ENCODE data around the gene SERPINB5. TPM values are rescaled to one million over a fixed set of nuclear protein-coding genes. Genes with fewer than 3 reads are reported as not detected.

The SERPINB5 gene
- total and polyA plus RNA-seq, 2 donors (not counting 1 experiment from before 2014, with no cell fraction given), result not detected

- Mint-ChIP-seq H3K9me3 (ENCODE audit: insufficient read depth) (no peaks in the 10 kb centered on the region), H3K4me1 (no peaks in the 10 kb centered on the region), H3K27me3 (peaks cover 11% of the 10 kb centered on the region), H3K27ac (no peak overlapping the region), H3K4me3 (no peak overlapping the region)
- no peak overlapping the region for H2AFZ ChIP-seq (ENCODE audit: insufficient read depth, low read depth, low read length, poor library complexity, severe bottlenecking)
- WGBS (ENCODE audit: insufficient coverage), result no CpG with 5 or more reads among the region's 2 CpGs
- no peaks in the 10 kb centered on the region for H3K9me3 ChIP-seq (ENCODE audit: control extremely low read depth in 1 of 3, control insufficient read depth in 2 of 3, insufficient read depth in 1 of 3, low read length in 2 of 3)
- no peaks in the 10 kb centered on the region for H3K36me3 ChIP-seq (replicated peaks in 1 of 2; ENCODE audit: control extremely low read depth in 1 of 2, control insufficient read depth in 1 of 2, extremely low read depth in 1 of 2, insufficient read depth in 2 of 2, low read length in 1 of 2)
- no peak for ATAC-seq (ENCODE audit: low read depth)
- POLR2A ChIA-PET, result no interaction called here
- H3K4me2 ChIP-seq (replicated peaks; ENCODE audit: low read depth, low read length, poor library complexity, severe bottlenecking), result no peak overlapping the region
- H4K20me1 ChIP-seq (ENCODE audit: control insufficient read depth, insufficient read depth, low read length, poor library complexity, severe bottlenecking), result no peaks in the 10 kb centered on the region
- no peak overlapping the region for H3K27ac ChIP-seq (ENCODE audit: low read length in 2 of 2)
- H3K4me3 ChIP-seq (ENCODE audit: control extremely low read depth in 1 of 5, extremely low read depth in 1 of 5, insufficient read depth in 1 of 5, low read depth in 2 of 5, low read length in 4 of 5), result no peak overlapping the region
- CTCF ChIA-PET, result no interaction called here
- no peak for DNase-seq
- intact Hi-C loops (cut with micrococcal nuclease), result no loop called here
- no peaks in the 10 kb centered on the region for H3K4me1 ChIP-seq (ENCODE audit: control insufficient read depth in 2 of 2, insufficient read depth in 2 of 2, low read length in 2 of 2)
- TF ChIP-seq EZH2 (IDR thresholded peaks at IDR 0.05; ENCODE audit: borderline replicate concordance, insufficient read depth, low read depth, low read length, poor library complexity, severe bottlenecking), result no peak
- TF ChIP-seq CTCF (IDR thresholded peaks at IDR 0.05), result no peak
- H3K79me2 ChIP-seq (ENCODE audit: control insufficient read depth, insufficient read depth, low read length), result no peaks in the 10 kb centered on the region
- H3K27me3 ChIP-seq (replicated peaks in 1 of 4; ENCODE audit: control extremely low read depth in 1 of 4, control insufficient read depth in 3 of 4, insufficient read depth in 4 of 4, low read length in 3 of 4), result peaks cover 0 to 5% (median 0%) of the 10 kb centered on the region in 4 experiments
- H3K9ac ChIP-seq (ENCODE audit: low read length), result no peak overlapping the region
Measured at GRCh38 chr18:63552581-63552980, 75.8 kb downstream of the SERPINB5 start.

GRCh38 chr18:63553081-63553480 is 76.3 kb downstream of the SERPINB5 start:
- Mint-ChIP-seq H3K27me3 (peaks cover 8% of the 10 kb centered on the region), H3K9me3 (ENCODE audit: insufficient read depth) (no peaks in the 10 kb centered on the region), H3K4me1 (no peaks in the 10 kb centered on the region), H3K4me3 (no peak overlapping the region), H3K27ac (no peak overlapping the region)
- no peak for TF ChIP-seq EZH2 (IDR thresholded peaks at IDR 0.05; ENCODE audit: borderline replicate concordance, insufficient read depth, low read depth, low read length, poor library complexity, severe bottlenecking)
- no peak for TF ChIP-seq CTCF (IDR thresholded peaks at IDR 0.05)
- H3K79me2 ChIP-seq (ENCODE audit: control insufficient read depth, insufficient read depth, low read length), result no peaks in the 10 kb centered on the region
- H4K20me1 ChIP-seq (ENCODE audit: control insufficient read depth, insufficient read depth, low read length, poor library complexity, severe bottlenecking), result no peaks in the 10 kb centered on the region
- CTCF ChIA-PET, result no interaction called here
- H3K36me3 ChIP-seq (replicated peaks in 1 of 2; ENCODE audit: control extremely low read depth in 1 of 2, control insufficient read depth in 1 of 2, extremely low read depth in 1 of 2, insufficient read depth in 2 of 2, low read length in 1 of 2), result no peaks in the 10 kb centered on the region
- WGBS (ENCODE audit: insufficient coverage), result 8% methylated on average over 1 of the region's 1 CpG
- no peaks in the 10 kb centered on the region for H3K4me1 ChIP-seq (ENCODE audit: control insufficient read depth in 2 of 2, insufficient read depth in 2 of 2, low read length in 2 of 2)
- DNase-seq (no peak), ATAC-seq (ENCODE audit: low read depth) (no peak)
- H3K4me3 ChIP-seq (ENCODE audit: control extremely low read depth in 1 of 5, extremely low read depth in 1 of 5, insufficient read depth in 1 of 5, low read depth in 2 of 5, low read length in 4 of 5), result no peak overlapping the region
- no peak overlapping the region for H2AFZ ChIP-seq (ENCODE audit: insufficient read depth, low read depth, low read length, poor library complexity, severe bottlenecking)
- H3K27me3 ChIP-seq (replicated peaks in 1 of 4; ENCODE audit: control extremely low read depth in 1 of 4, control insufficient read depth in 3 of 4, insufficient read depth in 4 of 4, low read length in 3 of 4), result peaks cover 0 to 5% (median 0%) of the 10 kb centered on the region in 4 experiments
- intact Hi-C loops (cut with micrococcal nuclease), result no loop called here
- H3K9ac ChIP-seq (ENCODE audit: low read length), result no peak overlapping the region
- POLR2A ChIA-PET, result no interaction called here
- H3K27ac ChIP-seq (ENCODE audit: low read length in 2 of 2), result no peak overlapping the region
- H3K9me3 ChIP-seq (ENCODE audit: control extremely low read depth in 1 of 3, control insufficient read depth in 2 of 3, insufficient read depth in 1 of 3, low read length in 2 of 3), result no peaks in the 10 kb centered on the region
- no peak overlapping the region for H3K4me2 ChIP-seq (replicated peaks; ENCODE audit: low read depth, low read length, poor library complexity, severe bottlenecking)

Other genes with a start within 250 kb of the SERPINB5 start
- 141 and 144 TPM in 2 replicates for gene BCL2, start 157.2 kb upstream of the SERPINB5 start, total RNA-seq
- gene BCL2, start 157.2 kb upstream of the SERPINB5 start, polyA plus RNA-seq, result 27.6 and 34.9 TPM in 2 replicates
- gene KDSR, start 109.8 kb upstream of the SERPINB5 start, total RNA-seq, result 21.1 and 26.4 TPM in 2 replicates
- 6.4 and 10.5 TPM in 2 replicates for gene KDSR, start 109.8 kb upstream of the SERPINB5 start, polyA plus RNA-seq
- 91.5 and 93.9 TPM in 2 replicates for gene VPS4B, start 54.5 kb upstream of the SERPINB5 start, total RNA-seq
- 14.5 and 26.4 TPM in 2 replicates for gene VPS4B, start 54.5 kb upstream of the SERPINB5 start, polyA plus RNA-seq
- gene SERPINB12, start 65.4 kb downstream of the SERPINB5 start, total RNA-seq, result not detected in 2 replicates
- gene SERPINB12, start 65.4 kb downstream of the SERPINB5 start, polyA plus RNA-seq, result not detected in 2 replicates
- gene SERPINB13, start 110.4 kb downstream of the SERPINB5 start, total RNA-seq, result not detected in 2 replicates
- not detected in 2 replicates for gene SERPINB13, start 110.4 kb downstream of the SERPINB5 start, polyA plus RNA-seq
- gene SERPINB4, start 167.3 kb downstream of the SERPINB5 start, total RNA-seq, result not detected in 2 replicates
- not detected in 2 replicates for gene SERPINB4, start 167.3 kb downstream of the SERPINB5 start, polyA plus RNA-seq
- not detected in 2 replicates for gene SERPINB3, start 184.9 kb downstream of the SERPINB5 start, total RNA-seq
- not detected in 2 replicates for gene SERPINB3, start 184.9 kb downstream of the SERPINB5 start, polyA plus RNA-seq
- gene SERPINB11, start 226.0 kb downstream of the SERPINB5 start, total RNA-seq, result not detected in 2 replicates
- not detected in 2 replicates for gene SERPINB11, start 226.0 kb downstream of the SERPINB5 start, polyA plus RNA-seq

Data from B cell (primary cell).